Measurements from ENCODE around the gene RPP25L. TPM values are rescaled to one million over a fixed set of nuclear protein-coding genes. Genes with fewer than 3 reads are reported as not detected.

RPP25L gene
- total and polyA plus RNA-seq, 9 of the 15 experiments (the other 6 are each of a cell fraction or from before 2014, with no cell fraction given) = 16.3 to 43.7 (median 29.0) TPM

GRCh38 chr9:34568774-34569173 is 43.1 kb downstream of the RPP25L start:
- H3K9me3 ChIP-seq (replicated peaks; ENCODE audit: control insufficient read depth, insufficient read depth, low read depth, low read length) = no peaks in the 10 kb centered on the region
- no peaks in the 10 kb centered on the region for H3K9me1 ChIP-seq (ENCODE audit: control insufficient read depth, insufficient read depth, low read length)
- H3K79me2 ChIP-seq (ENCODE audit: control insufficient read depth, insufficient read depth, low read length) = no peaks in the 10 kb centered on the region
- no peak overlapping the region for H3K4me3 ChIP-seq
- intact Hi-C loops (cut with micrococcal nuclease) = no loop called here
- no peak overlapping the region for H2AFZ ChIP-seq (ENCODE audit: low read depth, low read length)
- POLR2A ChIA-PET = interaction anchor here (0.6 kb wide), 1 partner anchor 17 kb away, joined by 4 read pairs; no protein-coding TSS in a partner anchor
- CTCF ChIA-PET (ENCODE audit: low intra/inter-chr PET ratio) = no interaction called here
- no peaks in the 10 kb centered on the region for H3K36me3 ChIP-seq (ENCODE audit: control insufficient read depth, insufficient read depth, low read length)
- TF ChIP-seq RBM15 (IDR thresholded peaks at IDR 0.05; ENCODE audit: insufficient read depth, low read length) (no peak), STAG1 (CRISPR knock-in tag; IDR thresholded peaks at IDR 0.05; ENCODE audit: borderline replicate concordance) (no peak), NR2C1 (IDR thresholded peaks at IDR 0.05) (no peak), NR2C1 (tag; IDR thresholded peaks at IDR 0.05) (no peak), POLR2G (IDR thresholded peaks at IDR 0.05; ENCODE audit: low read depth, low read length) (no peak), SAFB2 (IDR thresholded peaks at IDR 0.05; ENCODE audit: borderline replicate concordance, low read depth, low read length, severe bottlenecking) (no peak)
- WGBS (ENCODE audit: insufficient coverage, low coverage, missing lambda C conversion rate) = 0% methylated on average over 11 of the region's 12 CpGs
- H3K27ac ChIP-seq (ENCODE audit: extremely low read depth, low read depth, low read length) = no peak overlapping the region
- no peaks in the 10 kb centered on the region; a peak in 1 of 5 replicates for H3K4me1 ChIP-seq (replicated peaks in 1 of 2; ENCODE audit: control insufficient read depth in 2 of 2, insufficient read depth in 2 of 2, low read length in 2 of 2)
- no peak overlapping the region for H3K4me2 ChIP-seq (ENCODE audit: insufficient read depth, low read length)
- peaks cover 4% of the 10 kb centered on the region; the same call in 1 of the 2 replicates for H4K20me1 ChIP-seq (replicated peaks; ENCODE audit: control insufficient read depth, insufficient read depth, low read length)
- FAIRE-seq = no peak
- in situ Hi-C loops (cut with MboI) = no loop called here
- H3K27me3 ChIP-seq (ENCODE audit: control insufficient read depth in 2 of 2, insufficient read depth in 2 of 2, low read length in 2 of 2) = peaks cover 13 to 74% of the 10 kb centered on the region in 2 experiments
- H3K9ac ChIP-seq (ENCODE audit: insufficient read depth in 1 of 2, low read depth in 2 of 2, low read length in 2 of 2) = no peak overlapping the region
- no peak for DNase-seq (ENCODE audit: extremely low read depth in 1 of 4, low spot score in 3 of 4)
- ATAC-seq = no peak
- no TSS peak for BruUV-seq (replicated peaks)

DNA sequence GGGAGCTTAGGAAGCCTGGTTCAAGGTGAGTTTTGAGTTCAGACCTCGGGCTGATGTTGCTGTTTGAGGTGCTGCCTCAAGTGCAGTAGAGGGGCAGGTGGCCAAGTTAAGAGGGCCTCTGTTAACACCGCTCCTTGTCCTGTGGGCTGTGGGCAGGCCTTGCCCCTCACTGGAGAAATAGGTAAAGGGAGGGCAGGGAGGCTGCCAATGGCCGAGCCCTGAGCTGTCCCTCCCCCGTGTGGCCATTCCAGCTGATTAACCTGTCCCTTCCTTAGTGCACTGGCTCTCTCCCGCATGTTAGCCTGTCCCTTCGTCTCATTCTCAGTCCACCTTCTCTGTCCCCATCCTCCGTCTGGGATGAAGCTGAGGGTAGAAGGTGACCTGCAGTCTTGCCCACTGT is 43.8 kb downstream of the RPP25L start:
- FAIRE-seq (no peak), ATAC-seq (no peak), DNase-seq (ENCODE audit: extremely low read depth in 1 of 4, low spot score in 3 of 4) (no peak)
- 3% methylated on average over 5 of the region's 7 CpGs for WGBS (ENCODE audit: insufficient coverage, low coverage, missing lambda C conversion rate)
- H3K79me2 ChIP-seq (ENCODE audit: control insufficient read depth, insufficient read depth, low read length) = no peaks in the 10 kb centered on the region
- no TSS peak for BruUV-seq (replicated peaks)
- H3K27me3 ChIP-seq (ENCODE audit: control insufficient read depth in 2 of 2, insufficient read depth in 2 of 2, low read length in 2 of 2) = peaks cover 11 to 70% of the 10 kb centered on the region in 2 experiments
- H3K4me3 ChIP-seq = no peak overlapping the region
- H3K4me2 ChIP-seq (ENCODE audit: insufficient read depth, low read length) = no peak overlapping the region
- H3K27ac ChIP-seq (ENCODE audit: extremely low read depth, low read depth, low read length) = no peak overlapping the region
- H3K4me1 ChIP-seq (replicated peaks in 1 of 2; ENCODE audit: control insufficient read depth in 2 of 2, insufficient read depth in 2 of 2, low read length in 2 of 2) = no peaks in the 10 kb centered on the region; a peak in 1 of 5 replicates
- H3K9me3 ChIP-seq (replicated peaks; ENCODE audit: control insufficient read depth, insufficient read depth, low read depth, low read length) = no peaks in the 10 kb centered on the region
- in situ Hi-C loops (cut with MboI) (no loop called here), intact Hi-C loops (cut with micrococcal nuclease) (no loop called here)
- ChIA-PET POLR2A (interaction anchor here (0.6 kb wide), 1 partner anchor 17 kb away, joined by 4 read pairs; no protein-coding TSS in a partner anchor), CTCF (ENCODE audit: low intra/inter-chr PET ratio) (no interaction called here)
- H3K36me3 ChIP-seq (ENCODE audit: control insufficient read depth, insufficient read depth, low read length) = no peaks in the 10 kb centered on the region
- H3K9ac ChIP-seq (ENCODE audit: insufficient read depth in 1 of 2, low read depth in 2 of 2, low read length in 2 of 2) = no peak overlapping the region
- no peaks in the 10 kb centered on the region; the same call in 1 of the 2 replicates for H4K20me1 ChIP-seq (replicated peaks; ENCODE audit: control insufficient read depth, insufficient read depth, low read length)
- H2AFZ ChIP-seq (ENCODE audit: low read depth, low read length) = no peak overlapping the region
- H3K9me1 ChIP-seq (ENCODE audit: control insufficient read depth, insufficient read depth, low read length) = no peaks in the 10 kb centered on the region
- no peak for TF ChIP-seq TRIM24 (IDR thresholded peaks at IDR 0.05)
- TF ChIP-seq, protein P1, sequence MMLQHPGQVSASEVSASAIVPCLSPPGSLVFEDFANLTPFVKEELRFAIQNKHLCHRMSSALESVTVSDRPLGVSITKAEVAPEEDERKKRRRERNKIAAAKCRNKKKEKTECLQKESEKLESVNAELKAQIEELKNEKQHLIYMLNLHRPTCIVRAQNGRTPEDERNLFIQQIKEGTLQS (IDR thresholded peaks at IDR 0.05) = no peak
- TF ChIP-seq, protein P1 (CRISPR knock-in tag; conservative IDR thresholded peaks at IDR 0.05) = no peak
- TF ChIP-seq CBX8 (IDR thresholded peaks at IDR 0.05; ENCODE audit: borderline replicate concordance, extremely low read depth, low read depth, low read length, poor library complexity, severe bottlenecking) = no peak
- TF ChIP-seq, protein P2, sequence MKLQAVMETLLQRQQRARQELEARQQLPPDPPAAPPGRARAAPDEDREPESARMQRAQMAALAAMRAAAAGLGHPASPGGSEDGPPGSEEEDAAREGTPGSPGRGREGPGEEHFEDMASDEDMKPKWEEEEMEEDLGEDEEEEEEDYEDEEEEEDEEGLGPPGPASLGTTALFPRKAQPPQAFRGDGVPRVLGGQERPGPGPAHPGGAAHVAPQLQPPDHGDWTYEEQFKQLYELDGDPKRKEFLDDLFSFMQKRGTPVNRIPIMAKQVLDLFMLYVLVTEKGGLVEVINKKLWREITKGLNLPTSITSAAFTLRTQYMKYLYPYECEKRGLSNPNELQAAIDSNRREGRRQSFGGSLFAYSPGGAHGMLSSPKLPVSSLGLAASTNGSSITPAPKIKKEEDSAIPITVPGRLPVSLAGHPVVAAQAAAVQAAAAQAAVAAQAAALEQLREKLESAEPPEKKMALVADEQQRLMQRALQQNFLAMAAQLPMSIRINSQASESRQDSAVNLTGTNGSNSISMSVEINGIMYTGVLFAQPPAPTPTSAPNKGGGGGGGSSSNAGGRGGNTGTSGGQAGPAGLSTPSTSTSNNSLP (IDR thresholded peaks at IDR 0.05; ENCODE audit: borderline replicate concordance, low read depth, low read length) = no peak
- TF ChIP-seq HSF4 (CRISPR knock-in tag; IDR thresholded peaks at IDR 0.05; ENCODE audit: borderline replicate concordance) = no peak
- TF ChIP-seq RBM25 (IDR thresholded peaks at IDR 0.05; ENCODE audit: low read depth, low read length, severe bottlenecking) = no peak
- no peak for TF ChIP-seq ZNF444 (CRISPR knock-in tag; IDR thresholded peaks at IDR 0.05)

Measured in K562 (cell line).